GM21390 (cell line): ENCODE data around the gene MFN2.
"Not testable (repeated sequence)": the region's sequence is repeated elsewhere in the genome, so short reads cannot be mapped to it uniquely, and the experiment has no call there.

Experiments used
- ATAC-seq: cut with Tn5 transposase; IDR thresholded peaks from one replicate; pipeline ENCODE4 v1.9.1; 2021; ENCODE audit not compliant: unreplicated experiment

MFN2 gene

GRCh38 chr1:11997081-11997850 is 17.0 kb downstream of the MFN2 start:
- no peak for ATAC-seq

DNA sequence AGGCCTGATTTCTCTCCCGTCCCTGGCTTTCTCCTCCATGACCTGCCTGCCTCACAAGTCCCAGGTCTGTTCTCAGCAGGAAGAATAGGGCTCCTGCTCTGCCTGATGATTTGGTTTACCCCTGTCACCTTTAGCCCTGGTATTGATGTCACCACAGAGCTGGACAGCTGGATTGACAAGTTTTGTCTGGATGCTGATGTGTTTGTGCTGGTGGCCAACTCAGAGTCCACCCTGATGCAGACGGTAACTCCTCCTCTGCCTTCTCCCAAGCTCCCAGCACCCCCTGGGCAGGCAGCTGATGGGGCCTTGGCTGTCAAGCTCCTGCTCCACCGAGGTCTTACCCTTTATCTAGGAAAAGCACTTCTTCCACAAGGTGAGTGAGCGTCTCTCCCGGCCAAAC is 18.4 kb downstream of the MFN2 start:
- ATAC-seq = no peak

DNA sequence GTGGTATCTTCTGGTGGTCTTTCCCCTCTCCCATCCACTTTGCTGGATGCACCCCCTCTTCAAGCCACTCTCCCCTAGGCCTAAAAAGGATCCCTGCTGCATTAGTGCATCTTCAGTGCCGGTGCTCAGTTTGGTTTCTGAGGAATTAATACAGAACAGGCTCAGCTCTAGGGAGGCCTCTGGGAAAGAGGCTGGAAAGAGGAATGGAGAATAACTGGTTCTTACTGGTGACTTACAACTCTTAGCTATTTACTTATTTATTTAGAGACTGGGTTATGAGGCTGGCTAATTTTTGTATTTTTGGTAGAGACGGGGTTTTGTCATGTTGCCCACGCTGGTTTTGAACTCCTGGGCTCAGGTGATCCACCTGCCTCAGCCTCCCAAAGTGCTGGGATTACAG is 19.0 kb downstream of the MFN2 start:
- ATAC-seq = no peak

DNA sequence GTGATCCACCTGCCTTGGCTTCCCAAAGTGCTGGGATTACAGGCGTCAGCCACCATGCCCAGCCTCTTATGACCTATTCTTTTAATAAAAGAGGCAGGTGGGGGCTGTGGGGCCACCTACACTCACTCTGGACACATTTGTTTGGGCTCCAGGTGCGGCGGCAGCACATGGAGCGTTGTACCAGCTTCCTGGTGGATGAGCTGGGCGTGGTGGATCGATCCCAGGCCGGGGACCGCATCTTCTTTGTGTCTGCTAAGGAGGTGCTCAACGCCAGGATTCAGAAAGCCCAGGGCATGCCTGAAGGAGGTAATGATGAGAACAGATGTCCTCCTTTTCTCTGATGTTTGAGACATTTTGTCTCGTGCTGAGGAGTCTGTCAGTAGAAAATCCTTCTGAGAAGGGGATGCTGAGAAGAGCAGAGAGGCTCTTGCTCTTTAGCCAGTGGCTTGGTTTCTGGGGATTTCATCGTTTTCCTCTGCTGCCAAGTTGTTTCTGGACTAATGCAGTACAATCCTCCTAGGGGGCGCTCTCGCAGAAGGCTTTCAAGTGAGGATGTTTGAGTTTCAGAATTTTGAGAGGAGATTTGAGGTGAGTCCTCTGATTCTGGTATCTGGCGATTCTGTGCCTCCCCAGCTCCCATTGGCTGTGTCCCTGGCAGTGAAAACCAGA is 21.1 kb downstream of the MFN2 start:
- no peak for ATAC-seq

GRCh38 chr1:12001996-12002493 is 21.8 kb downstream of the MFN2 start:
- ATAC-seq = no peak

DNA sequence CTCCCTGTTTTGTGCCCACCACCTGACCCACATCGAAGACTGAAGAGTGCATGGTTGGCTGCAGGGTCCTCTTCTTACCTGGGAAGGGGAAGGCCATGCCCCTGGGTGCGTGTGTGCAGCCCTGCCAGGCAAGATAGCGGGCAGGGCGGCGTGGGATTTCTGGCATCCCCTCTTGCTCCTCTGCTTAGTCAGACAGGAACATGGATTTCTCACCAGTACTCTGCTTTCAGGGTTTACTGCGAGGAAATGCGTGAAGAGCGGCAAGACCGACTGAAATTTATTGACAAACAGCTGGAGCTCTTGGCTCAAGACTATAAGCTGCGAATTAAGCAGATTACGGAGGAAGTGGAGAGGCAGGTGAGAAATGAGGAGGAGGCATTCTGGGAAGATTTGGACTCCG is 23.5 kb downstream of the MFN2 start:
- ATAC-seq = no peak

DNA sequence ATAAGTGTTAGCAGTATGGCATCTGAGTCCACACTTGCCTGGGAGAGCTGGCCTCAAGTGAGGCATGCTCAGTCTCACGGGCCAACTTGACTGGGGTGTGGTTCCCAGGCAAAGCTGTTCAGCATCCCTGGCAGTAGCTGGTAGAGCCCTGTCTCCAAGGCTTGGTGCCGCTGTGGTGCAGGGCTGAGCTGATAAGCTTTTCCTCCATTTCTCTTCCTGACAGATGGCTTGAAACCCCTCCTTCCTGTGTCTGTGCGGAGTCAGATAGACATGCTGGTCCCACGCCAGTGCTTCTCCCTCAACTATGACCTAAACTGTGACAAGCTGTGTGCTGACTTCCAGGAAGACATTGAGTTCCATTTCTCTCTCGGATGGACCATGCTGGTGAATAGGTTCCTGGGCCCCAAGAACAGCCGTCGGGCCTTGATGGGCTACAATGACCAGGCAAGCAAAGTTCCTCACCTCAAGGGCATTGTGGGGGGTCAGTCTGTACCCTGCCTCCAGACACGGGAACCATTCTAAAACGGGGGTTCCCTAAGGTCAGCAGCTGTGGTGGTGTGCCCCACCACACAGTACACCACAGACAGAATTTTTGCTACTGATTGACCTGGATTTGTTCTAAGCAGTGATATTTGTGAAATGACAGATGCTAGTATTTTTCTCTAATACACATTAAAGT is 25.4 kb downstream of the MFN2 start:
- ATAC-seq = no peak

- no peak for ATAC-seq
Observed at GRCh38 chr1:12006167-12006921, 26.1 kb downstream of the MFN2 start.

DNA sequence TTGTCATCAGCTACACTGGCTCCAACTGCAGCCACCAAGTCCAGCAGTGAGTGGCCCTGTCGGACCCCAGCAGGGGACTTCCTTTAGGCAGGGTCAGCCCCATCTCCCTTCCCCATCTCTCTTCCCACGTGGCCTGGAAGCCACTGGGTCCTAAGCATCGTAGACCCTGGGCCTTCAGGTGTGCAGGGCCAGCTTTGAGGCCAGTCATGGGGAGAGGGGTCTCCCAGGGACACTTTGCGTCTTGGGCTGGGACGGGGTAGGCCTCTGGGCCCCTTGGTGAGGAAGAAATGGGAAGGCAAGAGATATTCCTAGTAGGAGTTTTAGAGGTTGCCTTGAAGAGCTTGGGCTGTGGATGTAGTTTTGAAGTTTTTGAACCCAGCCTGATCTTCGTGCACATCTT is 27.0 kb downstream of the MFN2 start:
- no peak for ATAC-seq

GRCh38 chr1:12008355-12008754 is 28.1 kb downstream of the MFN2 start:
- ATAC-seq = not testable (repeated sequence)

GRCh38 chr1:12009318-12009947 is 29.2 kb downstream of the MFN2 start:
- ATAC-seq = no peak

- ATAC-seq = no peak
Observed at GRCh38 chr1:12010746-12011570, 30.7 kb downstream of the MFN2 start.

DNA sequence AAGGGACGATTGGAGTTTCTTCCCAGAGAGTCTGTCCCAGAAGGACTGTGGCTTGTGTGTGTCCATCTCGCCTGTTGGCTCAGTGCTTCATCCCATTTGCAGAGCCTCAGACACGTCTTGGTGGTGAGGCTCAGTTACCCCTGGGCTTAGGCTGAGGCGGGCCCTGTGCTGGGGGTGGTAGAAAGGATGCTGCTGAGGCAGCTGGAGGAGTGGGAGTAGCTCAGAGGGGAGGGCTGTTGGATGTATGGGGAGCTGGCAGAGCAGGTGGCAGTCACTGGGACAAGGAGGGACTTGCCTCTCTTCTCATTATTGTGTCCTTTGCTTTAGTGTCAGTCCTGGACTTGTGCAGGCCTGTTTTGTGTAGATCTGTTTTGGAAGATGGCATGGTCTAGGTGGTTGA is 31.8 kb downstream of the MFN2 start:
- ATAC-seq = no peak

GRCh38 chr1:12012560-12013316 is 32.5 kb downstream of the MFN2 start:
- no peak for ATAC-seq

DNA sequence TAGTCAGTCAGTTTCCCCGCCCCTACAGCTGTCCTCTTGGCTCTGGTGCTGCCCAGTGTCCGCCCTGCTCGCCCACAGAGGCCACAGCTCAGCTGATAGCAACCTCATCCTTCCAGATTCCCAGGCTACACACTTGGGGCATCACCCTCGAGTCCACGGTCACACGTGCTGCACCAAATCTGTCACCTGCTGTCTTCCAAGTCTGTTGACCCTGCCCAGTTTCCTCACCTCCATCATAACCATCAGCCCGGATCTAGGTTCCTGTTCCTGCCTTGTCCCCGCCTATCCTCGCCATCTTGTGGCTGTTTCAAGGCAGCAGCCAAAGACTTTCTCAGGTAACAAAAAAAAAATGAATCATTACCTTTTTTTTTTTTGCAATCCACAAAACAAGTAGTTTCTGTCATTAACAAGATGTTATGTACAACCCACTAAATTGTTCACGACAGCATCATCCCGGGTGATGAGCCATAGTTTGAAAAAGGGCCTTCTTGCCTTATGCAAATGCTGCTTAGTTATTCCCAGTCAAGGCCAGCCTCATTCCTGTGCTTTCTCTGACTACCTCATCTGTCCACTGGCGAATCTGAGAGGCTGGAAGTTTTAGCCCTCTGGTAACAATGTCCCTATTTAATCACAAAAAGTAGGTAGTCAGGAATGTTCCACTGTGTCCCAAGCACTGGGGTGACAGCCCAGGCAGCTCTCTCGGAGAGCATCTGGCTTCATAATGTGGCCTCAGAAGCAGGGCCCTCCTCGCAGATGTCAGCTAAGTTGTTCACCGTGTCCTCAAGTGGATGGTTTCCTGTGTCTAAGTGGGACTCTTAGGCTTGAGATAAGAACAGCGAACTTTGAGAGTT is 34.1 kb downstream of the MFN2 start:
- ATAC-seq = no peak

DNA sequence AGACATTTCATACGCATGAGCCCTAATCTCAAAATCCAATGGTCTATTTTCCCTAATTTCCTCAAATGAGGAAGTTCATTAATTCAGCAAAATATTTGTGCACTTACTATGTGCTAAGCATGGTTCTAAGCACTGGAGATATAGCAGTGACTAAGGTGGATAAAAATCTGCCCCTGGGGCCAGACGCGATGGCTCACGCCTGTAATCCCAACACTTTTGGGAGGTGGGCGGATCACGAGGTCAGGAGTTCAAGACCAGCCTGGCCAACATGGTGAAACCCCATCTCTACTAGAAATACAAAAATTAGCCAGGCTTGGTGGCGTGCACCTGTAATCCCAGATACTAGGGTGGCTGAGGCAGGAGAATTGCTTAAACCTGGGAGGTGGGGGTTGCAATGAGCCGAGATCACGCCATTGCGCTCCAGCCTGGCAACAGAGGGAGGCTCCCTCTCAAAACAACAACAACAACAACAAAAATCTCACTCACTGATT is 34.8 kb downstream of the MFN2 start:
- no peak for ATAC-seq

- ATAC-seq = no peak
Observed at GRCh38 chr1:12015499-12015898, 35.3 kb downstream of the MFN2 start.

DNA sequence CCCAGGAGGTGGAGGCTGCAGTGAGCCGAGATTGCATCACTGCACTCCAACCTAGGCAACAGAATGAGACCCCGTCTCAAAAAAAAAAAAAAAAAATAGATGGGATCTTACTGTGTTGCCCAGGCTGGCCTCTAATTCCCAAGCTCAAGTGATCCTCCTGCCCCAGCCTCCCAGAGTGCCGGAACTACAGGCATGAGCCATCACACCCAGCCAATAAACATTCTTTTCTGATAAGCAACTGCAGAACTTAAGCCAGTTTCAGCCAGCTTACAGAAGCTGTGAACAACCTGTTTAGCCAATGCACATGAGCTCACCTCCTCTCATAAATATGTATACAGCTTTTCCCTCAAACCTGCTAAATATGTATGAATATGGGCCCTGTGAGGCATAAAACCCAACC is 35.9 kb downstream of the MFN2 start:
- no peak for ATAC-seq
